ENCODE results near the gene OR3A3.
A peak's percentile ranks its signal among the peaks of the same experiment; 100 is the strongest.
"Not testable (repeated sequence)": the region's sequence is repeated elsewhere in the genome, so short reads cannot be mapped to it uniquely, and the experiment has no call there.

The OR3A3 gene

GRCh38 chr17:3448059-3448665 lies 37.0 kb downstream of the OR3A3 start:
- peak; percentile 41; the same call in 2 of the 3 replicates for ATAC-seq

GRCh38 chr17:3466355-3466754 lies 55.2 kb downstream of the OR3A3 start:
- not testable (repeated sequence) for ATAC-seq

More at GRCh38 chr17:3448059-3448665, 37.0 kb downstream of the OR3A3 start:
- TF ChIP-seq TOX (CRISPR knock-in tag; IDR thresholded peaks at IDR 0.05; ENCODE audit: borderline replicate concordance) (no peak), SNAI2 (CRISPR knock-in tag; IDR thresholded peaks at IDR 0.05) (no peak), PATZ1 (CRISPR knock-in tag; IDR thresholded peaks at IDR 0.05; ENCODE audit: borderline replicate concordance) (no peak), ZC3H10 (CRISPR knock-in tag; IDR thresholded peaks at IDR 0.05) (no peak), ESRRG (CRISPR knock-in tag; IDR thresholded peaks at IDR 0.05) (no peak), CSRNP3 (CRISPR knock-in tag; IDR thresholded peaks at IDR 0.05) (no peak), ISL1 (CRISPR knock-in tag; IDR thresholded peaks at IDR 0.05) (no peak), ZNF8 (CRISPR knock-in tag; IDR thresholded peaks at IDR 0.05) (no peak), POU6F1 (CRISPR knock-in tag; IDR thresholded peaks at IDR 0.05; ENCODE audit: borderline replicate concordance, low read depth) (no peak)

- no peak for ATAC-seq
- TF ChIP-seq SNAI2 (CRISPR knock-in tag; IDR thresholded peaks at IDR 0.05), result no peak
- TF ChIP-seq TSHZ2 (CRISPR knock-in tag; IDR thresholded peaks at IDR 0.05), result no peak
- TF ChIP-seq ZFP30 (CRISPR knock-in tag; IDR thresholded peaks at IDR 0.05), result no peak
- no peak for TF ChIP-seq CSRNP3 (CRISPR knock-in tag; IDR thresholded peaks at IDR 0.05)
- TF ChIP-seq TOX (CRISPR knock-in tag; IDR thresholded peaks at IDR 0.05; ENCODE audit: borderline replicate concordance), result no peak
- TF ChIP-seq ARNTL (CRISPR knock-in tag; IDR thresholded peaks at IDR 0.05; ENCODE audit: borderline replicate concordance, low read depth), result no peak
- no peak for TF ChIP-seq RARB (CRISPR knock-in tag; IDR thresholded peaks at IDR 0.05)
- TF ChIP-seq TCF4 (CRISPR knock-in tag; IDR thresholded peaks at IDR 0.05; ENCODE audit: borderline replicate concordance), result no peak
- TF ChIP-seq PATZ1 (CRISPR knock-in tag; IDR thresholded peaks at IDR 0.05; ENCODE audit: borderline replicate concordance), result no peak
- no peak for TF ChIP-seq CSDC2 (CRISPR knock-in tag; IDR thresholded peaks at IDR 0.05)
- TF ChIP-seq ZNF70 (CRISPR knock-in tag; IDR thresholded peaks at IDR 0.05), result no peak
- TF ChIP-seq GLIS3 (CRISPR knock-in tag; IDR thresholded peaks at IDR 0.05), result no peak
- TF ChIP-seq ZC3H10 (CRISPR knock-in tag; IDR thresholded peaks at IDR 0.05), result no peak
Observed at GRCh38 chr17:3469529-3469928, 58.4 kb downstream of the OR3A3 start.
